Colonic mucosa (tissue), 4 donors: ENCODE results near the gene SIGLEC14. TPM values are rescaled to one million over a fixed set of nuclear protein-coding genes. Genes with fewer than 3 reads are reported as not detected.

Source experiments
- DNase-seq: peaks from one replicate; pipeline ENCODE4 v3.0.0-alpha.2; 2020
- H3K27ac ChIP-seq: fragments of 200-600 bp; one replicate; pipeline ENCODE4 v1.8.0; 2021
- H3K27me3 ChIP-seq: fragments of 200-600 bp; one replicate; pipeline ENCODE4 v1.8.0; 2021
- H3K36me3 ChIP-seq: fragments of 200-600 bp; one replicate; pipeline ENCODE4 v1.8.0; 2021
- H3K4me1 ChIP-seq: fragments of 200-600 bp; one replicate; pipeline ENCODE4 v1.8.0; 2021; ENCODE audit warnings: mild to moderate bottlenecking
- H3K4me3 ChIP-seq: fragments of 200-600 bp; one replicate; pipeline ENCODE4 v1.8.0; 2021
- H3K9ac ChIP-seq, 2 donors: one replicate each; pipeline ENCODE4 v1.7.0; 2013; ENCODE audit warnings: control low read depth in 2 of 2, low read depth in 2 of 2, low read length in 2 of 2
- H3K9me3 ChIP-seq: fragments of 200-600 bp; one replicate; pipeline ENCODE4 v1.8.0; 2021
- CTCF ChIP-seq: fragments of 200-600 bp; IDR thresholded peaks from one replicate; pipeline ENCODE4 v1.8.0; 2022; ENCODE audit warnings: antibody characterized with exemption, mild to moderate bottlenecking
- intact Hi-C: fragments of 100-400 bp; cut with DNase I; formaldehyde crosslinking; loops from one replicate; pipeline ENCODE4 v1.14.1; 2022
- total RNA-seq, 2 donors: library from RNA; stranded (reverse); fragmentation: NEBNext Ultra II Directional in 1 of 2; extraction: Animal tissue kit (Norgen Biotek cat#: 25700) in 1 of 2; gene quantifications; one replicate each; pipeline ENCODE4 v1.2.1, GENCODE V29; 2021
- donor health status: healthy.
- donor health status: DM: no; HTN: no; CAD: no.
- donor health status: DM: no; HTN: no; CAD: no.

SIGLEC14 gene
- total RNA-seq, 2 donors from 2014 or later = 1.1 to 1.5 TPM

- Histone ChIP-seq H3K27me3 (peaks cover 3% of the 10 kb centered on the region), H3K9ac (peak within 1 kb of the TSS in 1 of 2 donors; percentile 35), H3K4me3 (no peak within 1 kb of the TSS), H3K27ac (no peak within 1 kb of the TSS), H3K36me3 (no peaks in the 10 kb centered on the region), H3K9me3 (no peaks in the 10 kb centered on the region), H3K4me1 (no peaks in the 10 kb centered on the region)
- no peak for TF ChIP-seq CTCF
- no peak for DNase-seq
- intact Hi-C loops = no loop called here
These were observed 46.6 kb upstream of the SIGLEC14 start, which contains the start of gene SPACA6 for GRCh38 chr19:51693260-51693659. SPACA6 (plus strand) TSS chr19:51693330; CDS start chr19:51693527, 197 bp downstream.

- Histone ChIP-seq H3K4me3 (no peak overlapping the region), H3K9ac (peak overlapping the region in 1 of 2 donors; percentile 35), H3K27ac (no peak overlapping the region), H3K4me1 (no peaks in the 10 kb centered on the region), H3K9me3 (no peaks in the 10 kb centered on the region), H3K27me3 (peaks cover 7% of the 10 kb centered on the region), H3K36me3 (no peaks in the 10 kb centered on the region)
- intact Hi-C loops = no loop called here
- DNase-seq = no peak
- TF ChIP-seq CTCF = no peak
These were observed 45.8 kb upstream of the SIGLEC14 start for GRCh38 chr19:51692468-51692867.

GRCh38 chr19:51691584-51692428 lies 45.2 kb upstream of the SIGLEC14 start:
- no peak for DNase-seq
- H3K36me3 ChIP-seq = no peaks in the 10 kb centered on the region
- no peak overlapping the region for H3K9ac ChIP-seq
- H3K27ac ChIP-seq = peak overlapping the region; percentile 84
- peak overlapping the region; percentile 54 for H3K4me3 ChIP-seq
- no peaks in the 10 kb centered on the region for H3K4me1 ChIP-seq
- peaks cover 7% of the 10 kb centered on the region for H3K27me3 ChIP-seq
- intact Hi-C loops = no loop called here
- TF ChIP-seq CTCF = no peak
- no peaks in the 10 kb centered on the region for H3K9me3 ChIP-seq

- intact Hi-C loops = no loop called here
- no peaks in the 10 kb centered on the region for H3K4me1 ChIP-seq
These were observed 44.5 kb upstream of the SIGLEC14 start for GRCh38 chr19:51691074-51691583.

More at GRCh38 chr19:51691074-51691583, 44.5 kb upstream of the SIGLEC14 start:
- Histone ChIP-seq H3K9ac (peak overlapping the region; percentile 73 to 81), H3K27me3 (peaks cover 7% of the 10 kb centered on the region), H3K36me3 (no peaks in the 10 kb centered on the region), H3K4me3 (peak overlapping the region; percentile 54), H3K27ac (peak overlapping the region; percentile 84), H3K9me3 (no peaks in the 10 kb centered on the region)
- no peak for DNase-seq
- TF ChIP-seq CTCF = no peak
